K562 (cell line): ENCODE results near the gene MPZL1. TPM values are rescaled to one million over a fixed set of nuclear protein-coding genes. Genes with fewer than 3 reads are reported as not detected.
A peak's percentile ranks its signal among the peaks of the same experiment; 100 is the strongest.

Experiments
- CBX5 ChIP-seq: IDR thresholded peaks from 2 replicates; pipeline ENCODE4 v1.6.1; 2014; ENCODE audit warnings: low read depth, borderline replicate concordance
- CHD2 ChIP-seq: IDR thresholded peaks from 2 replicates; pipeline ENCODE4 v1.6.1; 2011; ENCODE audit warnings: low read depth, low read length
- EHMT2 ChIP-seq: fragments of 450-650 bp; IDR thresholded peaks from 2 replicates; pipeline ENCODE4 v1.6.1; 2018; ENCODE audit warnings: antibody characterized with exemption
- ELF1 ChIP-seq: fragments of 200-800 bp; sonication (Bioruptor generic); IDR thresholded peaks from 2 replicates; pipeline ENCODE4 v1.6.1; 2016; ENCODE audit warnings: missing genetic modification characterization, missing compliant biosample characterization
- ETV5 ChIP-seq: sonication (generic); formaldehyde crosslinking; IDR thresholded peaks from 2 replicates; pipeline ENCODE4 v1.4.0; 2020; ENCODE audit warnings: low read depth, mild to moderate bottlenecking, missing genetic modification reagents
- FOXA1 ChIP-seq: fragments of 450-650 bp; IDR thresholded peaks from 2 replicates; pipeline ENCODE4 v1.6.1; 2016; ENCODE audit warnings: mild to moderate bottlenecking, borderline replicate concordance
- HDAC6 ChIP-seq: IDR thresholded peaks from 2 replicates; pipeline ENCODE4 v1.6.1; 2012; ENCODE audit warnings: low read depth, mild to moderate bottlenecking, control low read depth, inconsistent platforms, low read length, moderate library complexity
- JUN ChIP-seq, 2 experiments: sonication (generic) in 1 of 2; formaldehyde crosslinking in 1 of 2; IDR thresholded peaks; 2 replicates each; pipeline versions ENCODE4 v1.6.1 to v1.8.0; 2012 to 2022; ENCODE audit warnings: borderline replicate concordance in 2 of 2, mild to moderate bottlenecking in 2 of 2, improper control_type of control experiment in 1 of 2, low read depth in 1 of 2, low read length in 1 of 2, missing genetic modification reagents in 1 of 2
- KLF10 ChIP-seq: fragments of 250-450 bp; sonication (Bioruptor Pico); IDR thresholded peaks from 2 replicates; pipeline ENCODE4 v1.6.1; 2021; ENCODE audit warnings: matching md5 sums
- L3MBTL2 ChIP-seq: fragments of 450-650 bp; IDR thresholded peaks from 2 replicates; pipeline ENCODE4 v1.6.1; 2016; ENCODE audit warnings: mild to moderate bottlenecking, moderate library complexity
- MXD1 ChIP-seq: fragments of 250-450 bp; sonication (Bioruptor Pico); IDR thresholded peaks from 2 replicates; pipeline ENCODE4 v1.8.0; 2021; ENCODE audit warnings: borderline replicate concordance, mild to moderate bottlenecking, moderate library complexity; ENCODE audit not compliant: poor library complexity, severe bottlenecking
- MXI1 ChIP-seq: IDR thresholded peaks from 2 replicates; pipeline ENCODE4 v1.6.1; 2011; ENCODE audit warnings: low read depth, mild to moderate bottlenecking, improper control_type of control experiment, low read length
- POLR2H ChIP-seq: IDR thresholded peaks from 2 replicates; pipeline ENCODE4 v1.6.1; 2016; ENCODE audit warnings: missing genetic modification characterization, low read depth, mild to moderate bottlenecking, control low read depth, missing compliant biosample characterization, moderate library complexity
- PRMT5 ChIP-seq: sonication (generic); formaldehyde crosslinking; IDR thresholded peaks from 2 replicates; pipeline ENCODE4 v1.5.0; 2020; ENCODE audit warnings: missing genetic modification reagents
- RBBP5 ChIP-seq: fragments of 200-600 bp; sonication (generic); IDR thresholded peaks from 2 replicates; pipeline ENCODE4 v1.6.1; 2012; ENCODE audit warnings: borderline replicate concordance, mild to moderate bottlenecking, low read length, control low read depth, inconsistent platforms; ENCODE audit not compliant: insufficient read depth, poor library complexity, severe bottlenecking
- SIRT6 ChIP-seq: IDR thresholded peaks from one replicate; pipeline ENCODE4 v1.6.1; 2012; ENCODE audit warnings: low read depth, mild to moderate bottlenecking, control low read depth, inconsistent platforms, low read length, moderate library complexity
- TAL1 ChIP-seq: fragments of 450-650 bp; IDR thresholded peaks from 2 replicates; pipeline ENCODE4 v1.6.1; 2016; ENCODE audit warnings: mild to moderate bottlenecking
- TCF3 ChIP-seq: sonication (generic); formaldehyde crosslinking; IDR thresholded peaks from 2 replicates; pipeline ENCODE4 v1.4.0; 2020; ENCODE audit warnings: mild to moderate bottlenecking, missing genetic modification reagents
- TEAD1 ChIP-seq, 2 experiments: fragments of 450-650 bp in 1 of 2; sonication (generic) in 1 of 2; formaldehyde crosslinking; IDR thresholded peaks; 2 replicates each; pipeline versions ENCODE4 v1.4.0 to v1.8.0; 2020 to 2022; ENCODE audit warnings: mild to moderate bottlenecking in 2 of 2, missing genetic modification reagents in 1 of 2
- TSC22D4 ChIP-seq: fragments of 450-650 bp; IDR thresholded peaks from 2 replicates; pipeline ENCODE4 v1.6.1; 2016; ENCODE audit warnings: missing genetic modification characterization, missing biosample characterization, control low read depth
- ZBTB2 ChIP-seq: fragments of 450-650 bp; IDR thresholded peaks from 2 replicates; pipeline ENCODE4 v1.6.1; 2016; ENCODE audit warnings: antibody characterized with exemption
- ZNF197 ChIP-seq: fragments of 200-800 bp; sonication (Bioruptor generic); IDR thresholded peaks from 2 replicates; pipeline ENCODE4 v1.6.1; 2016; ENCODE audit warnings: low read depth, missing genetic modification characterization, missing compliant biosample characterization
- ZNF3 ChIP-seq: fragments of 250-450 bp; sonication (Bioruptor Pico); IDR thresholded peaks from 2 replicates; pipeline ENCODE4 v1.5.0; 2021; ENCODE audit warnings: mild to moderate bottlenecking, moderate library complexity
- ZNF41 ChIP-seq: fragments of 250-450 bp; sonication (Bioruptor Pico); conservative IDR thresholded peaks from 2 replicates; pipeline ENCODE4 v1.4.0; 2020; ENCODE audit warnings: mild to moderate bottlenecking
- ZNF551 ChIP-seq: fragments of 250-450 bp; sonication (Bioruptor Pico); IDR thresholded peaks from 2 replicates; pipeline ENCODE4 v1.5.0; 2021; ENCODE audit warnings: mild to moderate bottlenecking, moderate library complexity
- ZNF699 ChIP-seq: fragments of 250-450 bp; sonication (Bioruptor Pico); IDR thresholded peaks from 2 replicates; pipeline ENCODE4 v1.8.0; 2021; ENCODE audit warnings: mild to moderate bottlenecking, moderate library complexity; ENCODE audit not compliant: insufficient replicate concordance
- ZNF785 ChIP-seq: fragments of 250-450 bp; sonication (Bioruptor Pico); IDR thresholded peaks from 2 replicates; pipeline ENCODE4 v1.4.0; 2020; ENCODE audit warnings: mild to moderate bottlenecking
- ZZZ3 ChIP-seq: fragments of 450-650 bp; IDR thresholded peaks from 2 replicates; pipeline ENCODE4 v1.6.1; 2016; ENCODE audit warnings: antibody characterized with exemption, mild to moderate bottlenecking, moderate library complexity
- polyA plus RNA-seq, 8 experiments: library from polyadenylated mRNA; depleted of rRNA in 4 of 8; stranded (reverse) in 5 of 8; unstranded in 3 of 8; fragments of >200 nt; fragmentation: Nextera tagmentation in 2 of 8; fragmentation: Illumina TruSeq in 1 of 8; extraction: Ambion mirVana in 2 of 8; extraction: Trizol in 1 of 8; gene quantifications; 2 replicates each; pipeline versions ENCODE4 v1.2.1 to v1.2.3, GENCODE V29; 2011 to 2014; ENCODE audit warnings: inconsistent platforms in 1 of 8, missing spikeins in 1 of 8
- total RNA-seq, 7 experiments: library from RNA; depleted of rRNA in 6 of 7; stranded (reverse); fragments of >200 nt in 6 of 7; fragmentation: Illumina TruSeq in 2 of 7; extraction: Trizol in 2 of 7; gene quantifications; 2 replicates each; pipeline versions ENCODE4 v1.2.1 to v1.2.3, GENCODE V29; 2011 to 2021; ENCODE audit warnings: low replicate concordance in 1 of 7

Gene MPZL1
- total and polyA plus RNA-seq, 9 of the 15 experiments (the other 6 are each of a cell fraction or from before 2014, with no cell fraction given), result 14.5 to 153 (median 66.5) TPM

- TF ChIP-seq JUN (IDR thresholded peaks at IDR 0.05; ENCODE audit: borderline replicate concordance, low read depth, low read length) (peak; percentile 72), JUN (CRISPR knock-in tag; IDR thresholded peaks at IDR 0.05; ENCODE audit: borderline replicate concordance) (no peak), CHD2 (no peak), ZNF197 (CRISPR knock-in tag) (no peak), MXI1 (no peak), TEAD1 (CRISPR knock-in tag; IDR thresholded peaks at IDR 0.05) (no peak), ZNF41 (no peak), EHMT2 (peak; percentile 39; the same call in 1 of the 2 replicates), TSC22D4 (tag) (no peak), CBX5 (no peak), ZNF785 (no peak), TAL1 (peak; percentile 74), RBBP5 (peak; percentile 52), POLR2H (peak; percentile 55), TCF3 (CRISPR knock-in tag) (peak; percentile 84), ETV5 (CRISPR knock-in tag) (no peak), ZNF551 (CRISPR knock-in tag) (no peak), PRMT5 (CRISPR knock-in tag) (no peak), MXD1 (CRISPR knock-in tag) (no peak), ZNF3 (no peak), FOXA1 (no peak), ZZZ3 (no peak), ELF1 (tag) (no peak), ZNF699 (CRISPR knock-in tag) (no peak), SIRT6 (no peak), HDAC6 (no peak), L3MBTL2 (peak; percentile 36; the same call in 1 of the 2 replicates), ZBTB2 (no peak; the same call in 1 of the 2 replicates), KLF10 (CRISPR knock-in tag) (no peak)
These were observed 35.1 kb downstream of the MPZL1 start (continued) for GRCh38 chr1:167756730-167757405.
